DND-41 (cell line): ENCODE data around the gene CCDC134.

Experiments
- CTCF ChIP-seq: IDR thresholded peaks from 2 replicates; pipeline ENCODE4 v1.5.1; 2012; ENCODE audit warnings: borderline replicate concordance, low read length, moderate library complexity, mild to moderate bottlenecking; ENCODE audit not compliant: poor library complexity, severe bottlenecking; ENCODE audit errors: extremely low read depth
- EZH2 ChIP-seq: IDR thresholded peaks from 3 replicates; pipeline ENCODE4 v1.6.1; 2012; ENCODE audit warnings: borderline replicate concordance, low read depth, mild to moderate bottlenecking, moderate library complexity, low read length, inconsistent platforms; ENCODE audit not compliant: severe bottlenecking

GRCh38 chr22:41775976-41776375 lies 24.5 kb upstream of the CCDC134 start:
- no peak for TF ChIP-seq CTCF
- no peak for TF ChIP-seq EZH2
